Stimulated activated CD8-positive, alpha-beta memory T cell treated with anti-CD3 and anti-CD28 coated beads, Interleukin-15, amount 100 ng/mL, for 4 hours (primary cell): ENCODE data around the gene IRX4.

Source experiments
- DNase-seq, 2 donors: peaks; one replicate each; pipeline ENCODE4 v3.0.0-alpha.2; 2020; ENCODE audit warnings: low read depth in 2 of 2

The IRX4 gene

GRCh38 chr5:1836891-1837880 is 45.5 kb downstream of the IRX4 start:
- DNase-seq = no peak

DNA sequence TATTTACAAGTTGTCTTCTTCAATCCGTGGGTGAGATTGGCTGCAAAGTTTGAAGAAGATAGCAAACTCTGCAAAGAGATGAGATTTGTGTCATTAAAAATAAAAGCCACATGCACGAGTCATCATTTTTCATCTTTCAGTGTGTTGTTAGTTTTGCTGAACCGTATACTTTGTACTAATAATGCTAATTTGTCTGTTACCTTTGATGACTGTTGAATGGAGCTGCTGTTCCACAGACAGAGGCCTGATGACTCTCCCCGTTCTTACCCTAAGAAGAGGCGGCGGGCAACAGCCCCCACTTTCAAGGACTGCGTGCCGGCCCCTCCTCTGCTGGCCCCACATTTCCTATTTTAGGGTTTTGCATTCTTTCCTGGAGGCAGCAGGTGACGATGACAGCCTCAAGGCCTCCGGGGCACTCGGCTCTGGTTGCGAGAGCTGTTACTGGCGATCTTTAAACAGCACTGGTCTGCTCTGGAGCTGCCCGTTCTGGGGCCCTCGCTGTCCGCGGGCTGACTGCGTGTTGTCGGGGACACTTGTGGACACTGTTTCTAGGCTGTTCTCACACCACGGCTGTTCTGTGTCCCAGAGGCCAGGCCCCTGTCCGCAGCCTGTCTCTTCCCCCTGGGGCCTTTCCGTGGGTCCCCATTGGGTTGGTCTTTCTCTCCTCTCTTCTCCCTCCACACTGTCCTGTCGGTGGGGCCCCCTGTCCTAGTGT is 46.4 kb downstream of the IRX4 start:
- no peak for DNase-seq

DNA sequence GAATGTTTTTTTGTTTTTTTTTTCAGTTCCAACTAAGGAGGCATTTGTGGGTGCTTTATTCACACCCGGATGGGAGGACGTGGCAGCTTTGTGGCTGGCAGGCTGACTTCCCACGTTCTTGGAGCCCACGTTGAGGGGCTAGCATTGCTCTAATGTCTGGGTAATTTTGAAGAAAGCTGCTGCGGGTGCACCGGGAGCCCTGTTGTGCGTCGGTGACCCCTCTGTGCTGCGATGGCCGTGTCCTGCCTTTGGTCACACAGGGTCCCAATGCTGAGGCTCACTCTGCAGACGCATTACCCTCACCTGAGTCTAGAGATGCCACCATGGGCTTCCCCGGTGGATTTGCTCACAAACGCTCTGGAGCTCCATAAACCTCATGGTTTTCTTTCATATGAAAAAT is 47.3 kb downstream of the IRX4 start:
- DNase-seq = no peak

- DNase-seq = no peak
These were observed 47.9 kb downstream of the IRX4 start for GRCh38 chr5:1834721-1835429.

- no peak for DNase-seq
These were observed 48.6 kb downstream of the IRX4 start for GRCh38 chr5:1834022-1834551.

DNA sequence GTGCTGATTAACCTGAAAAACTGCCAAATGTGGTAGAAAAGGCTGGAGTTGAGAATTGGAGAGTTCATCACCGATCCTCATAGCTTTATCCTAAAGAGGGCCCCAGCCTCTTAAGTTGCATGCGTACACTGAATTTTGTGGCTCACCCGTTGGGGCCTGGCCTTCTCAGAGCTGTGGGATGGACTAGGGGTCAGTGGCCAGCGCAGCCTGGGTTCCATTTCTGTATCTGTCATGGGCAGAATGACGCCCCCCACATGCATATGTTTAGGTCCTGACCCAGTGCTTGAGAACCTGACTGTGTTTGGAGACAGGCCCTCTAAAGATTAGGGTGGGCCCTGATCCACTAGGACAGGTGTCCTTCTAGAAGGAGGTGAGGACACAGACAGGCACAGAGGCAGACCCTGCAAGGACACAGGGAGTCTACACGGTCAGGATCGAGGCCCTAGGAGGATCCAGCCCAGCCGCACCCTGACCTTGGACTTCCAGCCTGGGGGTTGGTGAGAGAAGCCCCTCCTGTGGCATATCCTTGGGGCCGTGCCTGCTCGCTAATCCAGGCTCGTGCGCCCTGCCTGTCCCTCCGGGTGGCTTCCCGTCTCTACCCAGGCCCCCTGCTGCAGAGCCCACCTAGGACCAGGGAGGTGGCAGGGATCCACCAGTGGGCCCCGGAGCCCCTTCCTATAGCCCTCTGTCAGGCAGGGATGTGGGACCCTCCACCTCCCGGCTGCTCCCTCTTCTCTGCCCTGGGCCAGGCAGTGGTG is 49.3 kb downstream of the IRX4 start:
- no peak for DNase-seq

- no peak for DNase-seq
These were observed 50.0 kb downstream of the IRX4 start for GRCh38 chr5:1832511-1833250.

DNA sequence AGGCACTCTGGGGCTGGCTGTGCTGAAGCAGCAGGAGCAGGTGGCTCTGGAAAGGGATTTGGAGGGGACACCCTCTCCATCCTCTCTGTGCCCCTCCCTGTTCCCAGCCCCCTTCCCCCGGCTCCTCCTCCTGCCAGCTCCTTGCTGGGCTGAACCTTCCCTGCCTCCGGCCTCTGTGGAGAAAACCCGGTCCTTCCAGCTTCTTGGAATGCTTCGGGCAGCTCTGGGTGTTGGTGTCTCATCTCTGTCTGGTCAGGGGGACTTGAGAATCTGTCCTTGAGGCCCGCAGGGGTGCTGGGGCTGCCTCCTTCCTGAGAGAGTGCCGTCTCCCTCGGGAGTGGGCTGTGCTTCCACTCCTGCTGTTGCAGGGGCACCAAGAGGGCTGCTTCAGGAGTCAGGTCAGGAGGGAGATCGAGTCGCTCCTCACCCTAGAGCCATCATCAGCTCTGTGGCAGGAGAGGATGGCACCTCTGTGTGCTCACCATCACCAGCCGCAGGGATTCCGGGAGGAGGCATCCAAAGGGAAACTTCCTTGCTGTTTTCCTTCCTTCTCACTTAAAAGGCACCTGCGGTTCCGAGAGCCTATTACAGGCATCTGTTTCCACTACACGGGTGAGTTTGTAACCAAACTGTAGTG is 50.9 kb downstream of the IRX4 start:
- DNase-seq = no peak

GRCh38 chr5:1831257-1831656 is 51.5 kb downstream of the IRX4 start:
- DNase-seq = no peak

GRCh38 chr5:1830571-1831228 is 52.0 kb downstream of the IRX4 start:
- DNase-seq = no peak

DNA sequence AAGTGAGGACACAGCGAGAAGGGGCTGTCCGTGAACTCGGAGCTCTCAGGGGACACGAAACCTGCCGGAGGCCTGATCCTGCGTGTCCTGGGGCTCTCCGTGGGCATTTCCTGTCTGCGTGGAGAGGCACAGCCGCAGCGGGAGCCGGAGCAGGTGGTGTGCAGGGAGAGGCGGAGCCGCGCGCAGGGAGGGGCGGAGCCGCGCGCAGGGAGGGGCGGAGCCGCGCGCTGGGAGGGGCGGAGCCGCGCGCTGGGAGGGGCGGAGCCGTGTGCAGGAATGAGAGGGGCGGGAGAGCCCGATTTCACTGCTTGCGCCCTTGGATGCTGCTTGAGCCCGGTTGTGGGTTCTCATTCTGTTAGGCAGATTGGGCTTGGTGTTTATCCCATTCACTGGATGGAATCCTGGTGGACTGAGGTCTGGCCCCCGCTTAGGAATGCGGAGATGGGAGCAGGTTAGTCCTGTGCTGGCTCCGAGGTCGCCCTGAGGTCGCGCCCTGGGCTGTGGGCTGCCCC is 54.8 kb downstream of the IRX4 start:
- DNase-seq = no peak
